GM12892 (cell line): ENCODE measurements around the gene ADORA2B.

Experiments used
- DNase-seq: peaks from one replicate; pipeline ENCODE4 v3.0.0; 2011; ENCODE audit not compliant: insufficient read length
- FAIRE-seq: peaks from 2 replicates; lab custom pipeline; 2011; peaks lifted over from hg19 to GRCh38; lab: Jason Lieb, UNC
- POLR2A ChIP-seq: IDR thresholded peaks from 2 replicates; pipeline ENCODE4 v1.6.1; 2011; ENCODE audit warnings: low read depth, low read length, control low read depth
- POLR2AphosphoS5 ChIP-seq: IDR thresholded peaks from 2 replicates; pipeline ENCODE4 v1.6.1; 2011; ENCODE audit warnings: low read depth, low read length, control low read depth
- TAF1 ChIP-seq: IDR thresholded peaks from 2 replicates; pipeline ENCODE4 v1.6.1; 2011; ENCODE audit warnings: low read depth, mild to moderate bottlenecking, control low read depth, low read length, borderline replicate concordance

Gene ADORA2B

DNA sequence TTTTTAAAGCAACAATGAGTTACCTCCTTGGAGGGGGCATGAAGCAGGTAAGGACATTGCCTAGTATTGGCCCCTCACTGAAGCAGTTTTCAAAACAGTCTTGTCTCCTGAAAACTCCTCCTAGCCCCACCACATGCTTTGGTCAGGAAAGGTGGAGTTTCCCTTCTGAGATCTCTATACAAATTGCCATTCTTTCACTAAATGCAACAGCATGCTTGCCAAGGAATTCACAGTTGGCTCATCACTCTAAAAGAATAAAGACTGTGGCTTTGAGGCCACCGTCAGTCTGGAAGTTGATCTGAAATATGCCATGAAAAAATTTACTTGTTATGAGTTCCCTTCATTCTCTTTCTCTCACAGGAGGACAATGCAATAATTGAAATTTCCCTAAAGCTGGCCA lies 58.9 kb downstream of the ADORA2B start:
- FAIRE-seq (no peak), DNase-seq (no peak)
- TF ChIP-seq POLR2A (no peak), TAF1 (no peak), POLR2AphosphoS5 (no peak)

DNA sequence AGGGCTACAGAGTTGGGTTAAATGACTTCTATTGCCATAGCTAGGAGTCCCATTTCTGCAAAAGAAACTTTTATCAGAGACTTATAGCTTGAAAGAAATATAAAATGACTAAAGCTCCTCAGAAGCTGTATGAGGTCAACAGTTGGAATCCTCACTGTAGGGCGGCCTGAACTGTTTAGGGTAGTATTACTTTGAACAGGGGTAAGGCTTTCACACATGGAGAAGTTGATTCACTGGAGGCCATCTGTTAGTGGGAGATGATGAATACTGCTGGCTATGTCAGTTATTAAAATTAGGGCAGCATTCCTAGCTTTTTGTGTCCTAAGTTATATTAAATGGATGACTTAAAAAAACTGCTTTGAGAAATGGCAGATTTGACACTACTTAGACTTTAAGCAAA lies 60.7 kb downstream of the ADORA2B start:
- DNase-seq, result no peak
- no peak for FAIRE-seq
- no peak for TF ChIP-seq POLR2AphosphoS5
- no peak for TF ChIP-seq TAF1
- TF ChIP-seq POLR2A, result no peak

DNA sequence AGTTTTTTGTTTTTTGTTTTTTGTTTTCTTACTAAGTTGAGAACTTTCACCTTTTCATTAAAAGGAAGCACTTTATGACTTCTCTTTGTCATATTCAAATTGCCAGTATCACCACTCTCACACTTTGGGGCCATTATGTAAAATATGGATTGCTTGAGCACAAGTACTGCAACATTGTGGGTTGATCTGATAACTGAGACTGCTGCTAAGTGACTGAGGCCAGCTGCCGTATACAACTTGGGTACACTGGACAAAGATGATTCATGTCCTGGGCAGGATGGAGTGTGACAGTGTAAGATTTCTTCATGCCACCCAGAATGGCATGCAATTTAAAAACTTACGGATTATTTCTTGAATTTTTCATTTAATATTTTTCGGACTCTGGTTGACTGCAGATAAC lies 62.5 kb downstream of the ADORA2B start:
- TF ChIP-seq TAF1, result no peak
- FAIRE-seq, result no peak

DNA sequence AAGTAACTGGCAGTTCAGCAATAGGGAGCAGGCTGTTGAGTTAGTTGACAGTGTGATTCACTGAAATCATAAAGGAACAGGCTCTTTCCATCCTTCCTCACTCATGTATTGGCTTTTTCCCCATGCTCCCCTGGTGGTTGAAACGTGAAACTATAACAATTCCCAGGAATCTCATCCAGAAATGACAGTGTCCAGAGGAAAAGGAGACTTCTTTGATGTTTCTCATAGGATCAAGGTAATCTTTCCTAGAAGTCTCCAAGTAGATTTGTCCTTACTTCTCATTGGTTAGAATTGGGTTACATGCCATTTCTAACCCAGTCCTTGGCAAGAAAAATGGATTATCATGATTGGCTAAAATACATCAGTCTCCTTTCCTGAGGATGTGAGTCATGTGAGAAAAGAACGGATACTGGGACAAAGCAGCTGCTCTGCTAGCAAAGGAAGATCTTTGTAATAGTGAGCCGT lies 69.0 kb downstream of the ADORA2B start:
- DNase-seq (no peak), FAIRE-seq (no peak)
- TF ChIP-seq POLR2AphosphoS5 (no peak), POLR2A (no peak), TAF1 (no peak)

More for the DNA sequence above, 62.5 kb downstream of the ADORA2B start:
- no peak for DNase-seq

DNA sequence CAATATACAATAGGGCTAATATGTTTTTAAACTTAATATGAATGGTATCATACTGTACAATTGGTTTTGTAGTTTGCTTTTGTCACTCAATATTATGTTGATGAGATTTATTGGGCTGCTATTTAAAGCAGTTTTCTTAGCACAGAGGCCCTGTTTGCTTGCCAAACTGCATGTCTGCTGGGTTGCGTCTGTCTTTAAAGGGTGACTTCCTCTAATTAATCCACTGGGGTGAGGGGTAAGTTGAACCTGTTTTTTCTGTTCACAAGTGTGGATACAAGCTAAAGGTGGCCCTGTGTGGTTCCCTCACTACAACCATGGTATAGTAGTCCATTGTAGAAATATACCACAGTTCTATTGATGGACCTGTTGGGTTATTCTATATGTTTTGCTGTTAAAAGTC lies 74.4 kb downstream of the ADORA2B start:
- TF ChIP-seq POLR2A (no peak), POLR2AphosphoS5 (no peak), TAF1 (no peak)
- DNase-seq (no peak), FAIRE-seq (no peak)

DNA sequence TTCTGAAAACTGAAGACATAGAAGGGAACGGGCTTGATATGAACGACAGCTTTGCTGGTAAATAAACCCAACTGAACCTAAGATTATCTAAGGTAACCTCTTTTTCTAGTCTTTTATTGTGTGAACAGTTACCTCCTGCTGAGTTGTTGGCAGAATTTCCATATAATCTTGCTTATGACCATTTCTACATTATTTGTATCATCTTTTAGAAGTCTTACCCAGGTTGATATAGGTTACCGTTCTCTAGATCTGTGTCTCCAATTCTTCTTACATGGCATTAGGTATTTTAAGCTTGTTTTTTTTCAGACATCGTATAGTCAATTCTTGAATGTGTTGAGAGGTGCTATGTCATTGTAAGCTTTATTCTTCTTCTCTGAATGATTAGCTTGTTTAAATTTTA lies 79.0 kb downstream of the ADORA2B start:
- FAIRE-seq (no peak), DNase-seq (no peak)
- TF ChIP-seq TAF1 (no peak), POLR2AphosphoS5 (no peak), POLR2A (no peak)

DNA sequence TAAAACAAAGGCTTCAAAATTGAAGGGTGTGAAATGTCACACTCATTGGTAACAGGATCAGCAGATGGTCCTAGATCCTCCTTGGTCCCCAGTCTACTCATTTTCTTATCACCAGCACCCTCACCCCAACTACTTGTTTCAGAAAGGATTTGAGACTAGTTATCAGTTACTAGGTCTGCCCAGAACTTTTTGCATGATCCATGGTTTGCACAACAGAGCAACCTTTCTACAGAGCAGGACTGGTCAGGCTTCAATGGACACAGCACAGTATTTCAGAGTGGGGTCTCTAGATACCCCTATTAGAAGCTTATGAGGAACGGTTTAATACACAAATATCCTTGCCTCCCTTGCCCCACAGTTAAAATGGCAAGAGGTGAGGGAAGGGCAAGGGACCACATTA lies 80.3 kb downstream of the ADORA2B start:
- DNase-seq, result no peak
- no peak for FAIRE-seq
- no peak for TF ChIP-seq POLR2A
- no peak for TF ChIP-seq TAF1
- no peak for TF ChIP-seq POLR2AphosphoS5
